ENCODE measurements around the gene ZCCHC2. TPM values are rescaled to one million over a fixed set of nuclear protein-coding genes. Genes with fewer than 3 reads are reported as not detected.
A peak's percentile ranks its signal among the peaks of the same experiment; 100 is the strongest.

The ZCCHC2 gene
- 9.9 and 12.8 TPM in 2 replicates for total RNA-seq (ENCODE audit: low replicate concordance)

GRCh38 chr18:62522504-62523254, at the start of gene ZCCHC2:
TSS of gene ZCCHC2 (plus strand) at chr18:62523025. CDS start at chr18:62523425, 400 bp downstream.
- peak; percentile 96 for DNase-seq (ENCODE audit: low read depth)
- H3K4me3 ChIP-seq (ENCODE audit: low read depth, low read length): peak within 1 kb of the TSS; percentile 87
- no peak for TF ChIP-seq CTCF (IDR thresholded peaks at IDR 0.05; ENCODE audit: insufficient read depth, low read length)

GRCh38 chr18:62479574-62479973, 43.3 kb upstream of the ZCCHC2 start:
- TF ChIP-seq CTCF (IDR thresholded peaks at IDR 0.05; ENCODE audit: insufficient read depth, low read length): no peak
- H3K4me3 ChIP-seq (ENCODE audit: low read depth, low read length): no peak overlapping the region
- DNase-seq (ENCODE audit: low read depth): no peak

- no peak for TF ChIP-seq CTCF (IDR thresholded peaks at IDR 0.05; ENCODE audit: insufficient read depth, low read length)
- DNase-seq (ENCODE audit: low read depth): no peak
- H3K4me3 ChIP-seq (ENCODE audit: low read depth, low read length): no peak overlapping the region
These were observed 41.9 kb upstream of the ZCCHC2 start for GRCh38 chr18:62480927-62481326.

- no peak for TF ChIP-seq CTCF (IDR thresholded peaks at IDR 0.05; ENCODE audit: insufficient read depth, low read length)
These were observed 37.9 kb upstream of the ZCCHC2 start for GRCh38 chr18:62484941-62485340.

GRCh38 chr18:62485684-62486083, 37.1 kb upstream of the ZCCHC2 start:
- H3K4me3 ChIP-seq (ENCODE audit: low read depth, low read length): peak overlapping the region; percentile 22
- no peak for TF ChIP-seq CTCF (IDR thresholded peaks at IDR 0.05; ENCODE audit: insufficient read depth, low read length)
- DNase-seq (ENCODE audit: low read depth): peak; percentile 78

More at GRCh38 chr18:62484941-62485340, 37.9 kb upstream of the ZCCHC2 start:
- DNase-seq (ENCODE audit: low read depth): no peak
- H3K4me3 ChIP-seq (ENCODE audit: low read depth, low read length): no peak overlapping the region

- no peak overlapping the region for H3K4me3 ChIP-seq (ENCODE audit: low read depth, low read length)
- TF ChIP-seq CTCF (IDR thresholded peaks at IDR 0.05; ENCODE audit: insufficient read depth, low read length): no peak
- DNase-seq (ENCODE audit: low read depth): peak; percentile 58
These were observed 36.4 kb upstream of the ZCCHC2 start for GRCh38 chr18:62486290-62486964.

All from fibroblast of the aortic adventitia (primary cell).